ENCODE measurements around the gene OAS1.

DNA sequence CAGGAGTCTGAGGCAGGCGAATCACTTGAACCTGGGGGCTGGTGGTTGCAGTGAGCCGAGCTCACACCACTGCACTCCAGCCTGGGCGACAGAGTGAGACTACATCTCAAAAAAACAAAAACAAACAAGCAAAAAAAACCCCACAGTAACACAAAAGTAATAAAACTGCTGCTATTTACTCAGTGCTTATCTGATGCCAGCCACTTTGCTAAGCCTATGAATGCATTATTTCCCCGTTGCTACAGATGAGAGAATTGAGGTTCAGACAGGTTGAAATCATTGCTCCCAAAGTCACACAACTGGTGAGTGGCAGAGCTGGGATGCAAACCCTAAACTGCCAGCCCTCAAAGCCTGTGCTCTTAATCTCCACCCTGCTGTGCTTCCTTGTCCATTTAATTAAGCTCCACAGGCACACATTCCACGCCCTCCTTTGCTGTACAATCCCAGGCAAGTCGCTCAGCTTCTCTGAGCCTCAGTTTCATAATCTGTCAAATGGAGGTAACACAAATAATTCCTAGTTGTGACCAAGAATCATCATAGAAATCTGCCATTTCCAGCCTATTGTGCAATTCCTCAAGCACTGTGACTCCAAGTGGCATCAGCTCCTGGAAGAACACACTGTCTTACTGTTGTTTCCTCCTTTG lies 25.8 kb downstream of the OAS1 start:
- TF ChIP-seq ZNF777 (tag by site-specific recombination; IDR thresholded peaks at IDR 0.05; ENCODE audit: borderline replicate concordance) (no peak), YY1 (tag by site-specific recombination; IDR thresholded peaks at IDR 0.05) (no peak), ZNF169 (tag by site-specific recombination; IDR thresholded peaks at IDR 0.05) (no peak), ZNF24 (tag by site-specific recombination; IDR thresholded peaks at IDR 0.05) (no peak), ZNF114 (tag by site-specific recombination; IDR thresholded peaks at IDR 0.05) (no peak), ZXDB (tag by site-specific recombination; IDR thresholded peaks at IDR 0.05) (no peak), SP3 (tag by site-specific recombination; IDR thresholded peaks at IDR 0.05) (no peak)
- TF ChIP-seq, protein P1, sequence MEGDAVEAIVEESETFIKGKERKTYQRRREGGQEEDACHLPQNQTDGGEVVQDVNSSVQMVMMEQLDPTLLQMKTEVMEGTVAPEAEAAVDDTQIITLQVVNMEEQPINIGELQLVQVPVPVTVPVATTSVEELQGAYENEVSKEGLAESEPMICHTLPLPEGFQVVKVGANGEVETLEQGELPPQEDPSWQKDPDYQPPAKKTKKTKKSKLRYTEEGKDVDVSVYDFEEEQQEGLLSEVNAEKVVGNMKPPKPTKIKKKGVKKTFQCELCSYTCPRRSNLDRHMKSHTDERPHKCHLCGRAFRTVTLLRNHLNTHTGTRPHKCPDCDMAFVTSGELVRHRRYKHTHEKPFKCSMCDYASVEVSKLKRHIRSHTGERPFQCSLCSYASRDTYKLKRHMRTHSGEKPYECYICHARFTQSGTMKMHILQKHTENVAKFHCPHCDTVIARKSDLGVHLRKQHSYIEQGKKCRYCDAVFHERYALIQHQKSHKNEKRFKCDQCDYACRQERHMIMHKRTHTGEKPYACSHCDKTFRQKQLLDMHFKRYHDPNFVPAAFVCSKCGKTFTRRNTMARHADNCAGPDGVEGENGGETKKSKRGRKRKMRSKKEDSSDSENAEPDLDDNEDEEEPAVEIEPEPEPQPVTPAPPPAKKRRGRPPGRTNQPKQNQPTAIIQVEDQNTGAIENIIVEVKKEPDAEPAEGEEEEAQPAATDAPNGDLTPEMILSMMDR (tag by site-specific recombination; IDR thresholded peaks at IDR 0.05) = no peak
- TF ChIP-seq, protein P2, sequence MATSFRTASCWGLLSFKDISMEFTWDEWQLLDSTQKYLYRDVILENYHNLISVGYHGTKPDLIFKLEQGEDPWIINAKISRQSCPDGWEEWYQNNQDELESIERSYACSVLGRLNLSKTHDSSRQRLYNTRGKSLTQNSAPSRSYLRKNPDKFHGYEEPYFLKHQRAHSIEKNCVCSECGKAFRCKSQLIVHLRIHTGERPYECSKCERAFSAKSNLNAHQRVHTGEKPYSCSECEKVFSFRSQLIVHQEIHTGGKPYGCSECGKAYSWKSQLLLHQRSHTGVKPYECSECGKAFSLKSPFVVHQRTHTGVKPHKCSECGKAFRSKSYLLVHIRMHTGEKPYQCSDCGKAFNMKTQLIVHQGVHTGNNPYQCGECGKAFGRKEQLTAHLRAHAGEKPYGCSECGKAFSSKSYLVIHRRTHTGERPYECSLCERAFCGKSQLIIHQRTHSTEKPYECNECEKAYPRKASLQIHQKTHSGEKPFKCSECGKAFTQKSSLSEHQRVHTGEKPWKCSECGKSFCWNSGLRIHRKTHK (tag by site-specific recombination; IDR thresholded peaks at IDR 0.05) = no peak
